GM12873 (cell line): Measurements from ENCODE around the gene TOP2B.

Experiments
- CTCF ChIP-seq: IDR thresholded peaks from 2 replicates; pipeline ENCODE4 v1.5.1; 2012; ENCODE audit warnings: low read depth, mild to moderate bottlenecking, moderate library complexity, low read length, control low read depth; ENCODE audit not compliant: insufficient read depth; ENCODE audit errors: missing control alignments

Gene TOP2B

GRCh38 chr3:25664812-25665314 is at the start of gene TOP2B:
Gene TOP2B, minus strand, starts transcription at chr3:25664907. Its CDS starts 610 bp downstream, at chr3:25664297.
- TF ChIP-seq CTCF, result no peak

GRCh38 chr3:25713341-25713985 is 48.8 kb upstream of the TOP2B start:
- no peak for TF ChIP-seq CTCF

GRCh38 chr3:25711090-25711489 is 46.4 kb upstream of the TOP2B start:
- no peak for TF ChIP-seq CTCF

- no peak for TF ChIP-seq CTCF
Observed at GRCh38 chr3:25708036-25708435, 43.3 kb upstream of the TOP2B start.

- TF ChIP-seq CTCF, result no peak
Observed at GRCh38 chr3:25707268-25707926, 42.7 kb upstream of the TOP2B start.

GRCh38 chr3:25706213-25706612 is 41.5 kb upstream of the TOP2B start:
- TF ChIP-seq CTCF, result no peak

- TF ChIP-seq CTCF, result no peak
Observed at GRCh38 chr3:25697553-25697952, 32.8 kb upstream of the TOP2B start.
